ENCODE measurements around the gene CPB2. TPM values are rescaled to one million over a fixed set of nuclear protein-coding genes. Genes with fewer than 3 reads are reported as not detected.

Gene CPB2
- total RNA-seq, 1 experiment from 2014 or later = 0.15 TPM

DNA sequence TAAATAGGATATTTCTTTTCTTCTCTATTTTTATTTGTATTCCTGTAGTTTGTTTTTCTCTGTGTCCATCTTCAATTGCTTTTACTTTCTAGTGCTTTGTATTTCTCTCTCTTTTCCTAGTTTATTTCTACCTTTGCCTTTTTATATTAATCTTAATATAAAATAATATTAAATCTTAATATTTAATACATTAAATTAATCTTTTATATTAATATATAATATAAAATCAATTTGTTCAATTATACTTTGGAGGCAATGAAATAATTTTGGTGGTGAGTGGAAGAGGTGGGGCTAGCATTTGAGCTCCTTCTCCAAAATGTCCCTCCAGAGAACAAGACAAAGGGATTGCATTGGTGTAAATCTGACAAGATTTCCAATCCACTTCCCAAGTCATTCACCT lies 6.3 kb upstream of the CPB2 start:
- no peak overlapping the region for H3K27ac ChIP-seq (ENCODE audit: low read depth, low read length)
- H3K4me3 ChIP-seq (replicated peaks in 1 of 2; ENCODE audit: low read depth in 1 of 2, low read length in 2 of 2) = no peak overlapping the region
- no peaks in the 10 kb centered on the region for H3K79me2 ChIP-seq (ENCODE audit: insufficient read depth, low read length)
- no peak for TF ChIP-seq SP1 (IDR thresholded peaks at IDR 0.05; ENCODE audit: low read depth)
- no peak for TF ChIP-seq POLR2AphosphoS5 (IDR thresholded peaks at IDR 0.05; ENCODE audit: low read depth, low read length)
- H3K9me3 ChIP-seq (ENCODE audit: control insufficient read depth in 1 of 2, insufficient read depth in 1 of 2, low read depth in 1 of 2, low read length in 2 of 2) = no peaks in the 10 kb centered on the region
- RAD21 ChIA-PET (ENCODE audit: low non-redundant PET in 1 of 2, low total read pairs in 2 of 2, uncharacterized antibody in 2 of 2, unreplicated experiment in 2 of 2) = no interaction called here
- intact Hi-C loops (cut with micrococcal nuclease) = no loop called here
- no peaks in the 10 kb centered on the region for H3K36me3 ChIP-seq (ENCODE audit: control insufficient read depth in 1 of 2, insufficient read depth in 2 of 2, low read length in 2 of 2)
- no peaks in the 10 kb centered on the region for H3K9me2 ChIP-seq (ENCODE audit: insufficient read depth)
- CTCF ChIA-PET = no interaction called here
- no peak overlapping the region for H3K4me2 ChIP-seq (ENCODE audit: low read length)
- H4K20me1 ChIP-seq (ENCODE audit: insufficient read depth) = no peaks in the 10 kb centered on the region
- H3K4me1 ChIP-seq (ENCODE audit: control insufficient read depth in 1 of 2, insufficient read depth in 2 of 2, low read length in 2 of 2) = no peaks in the 10 kb centered on the region
- no peaks in the 10 kb centered on the region; the same call in 1 of the 2 replicates for H3K27me3 ChIP-seq (ENCODE audit: insufficient read depth, low read length)
- DNase-seq (ENCODE audit: low read depth, low spot score) (no peak), ATAC-seq (no peak)
- no TSS peak for BruUV-seq (replicated peaks)
- H2AFZ ChIP-seq (ENCODE audit: low read depth, low read length, poor library complexity, severe bottlenecking) = no peak overlapping the region
- POLR2A ChIA-PET = no interaction called here
- no peak overlapping the region for H3K9ac ChIP-seq (ENCODE audit: low read length)

DNA sequence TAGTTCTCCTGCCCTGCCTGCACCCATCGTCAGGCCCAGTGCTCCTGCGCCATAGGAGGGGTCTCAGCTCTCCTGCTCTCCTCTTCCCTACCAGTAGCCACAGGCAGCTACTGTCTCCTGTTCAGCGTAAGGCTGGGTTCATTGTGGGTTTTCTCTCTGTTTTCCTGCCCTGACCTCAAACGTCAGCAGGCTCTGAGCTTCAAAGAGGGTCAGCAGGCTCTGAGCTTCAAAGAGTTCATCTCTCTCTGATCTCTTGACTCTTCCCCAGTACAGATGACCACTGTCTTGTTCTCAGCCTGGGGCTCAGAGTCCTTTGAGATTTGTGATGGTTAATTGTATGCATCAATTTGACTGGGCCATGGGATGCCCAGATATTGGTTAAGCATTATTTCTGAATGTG lies 4.6 kb upstream of the CPB2 start:
- Histone ChIP-seq H3K27me3 (ENCODE audit: insufficient read depth, low read length) (no peaks in the 10 kb centered on the region; the same call in 1 of the 2 replicates), H2AFZ (ENCODE audit: low read depth, low read length, poor library complexity, severe bottlenecking) (no peak overlapping the region), H3K9ac (ENCODE audit: low read length) (no peak overlapping the region), H3K4me1 (ENCODE audit: control insufficient read depth in 1 of 2, insufficient read depth in 2 of 2, low read length in 2 of 2) (no peaks in the 10 kb centered on the region), H3K4me3 (replicated peaks in 1 of 2; ENCODE audit: low read depth in 1 of 2, low read length in 2 of 2) (no peak overlapping the region), H3K9me3 (ENCODE audit: control insufficient read depth in 1 of 2, insufficient read depth in 1 of 2, low read depth in 1 of 2, low read length in 2 of 2) (no peaks in the 10 kb centered on the region), H3K79me2 (ENCODE audit: insufficient read depth, low read length) (no peaks in the 10 kb centered on the region), H4K20me1 (ENCODE audit: insufficient read depth) (no peaks in the 10 kb centered on the region), H3K9me2 (ENCODE audit: insufficient read depth) (no peaks in the 10 kb centered on the region), H3K4me2 (ENCODE audit: low read length) (no peak overlapping the region), H3K27ac (ENCODE audit: low read depth, low read length) (no peak overlapping the region), H3K36me3 (ENCODE audit: control insufficient read depth in 1 of 2, insufficient read depth in 2 of 2, low read length in 2 of 2) (no peaks in the 10 kb centered on the region)
- TF ChIP-seq SP1 (IDR thresholded peaks at IDR 0.05; ENCODE audit: low read depth) (no peak), EGR1 (IDR thresholded peaks at IDR 0.05; ENCODE audit: low read depth) (no peak), CEBPB (IDR thresholded peaks at IDR 0.05; ENCODE audit: low read depth) (no peak), EZH2 (IDR thresholded peaks at IDR 0.05) (no peak), FOSL1 (IDR thresholded peaks at IDR 0.05; ENCODE audit: low read depth) (no peak), ELF1 (IDR thresholded peaks at IDR 0.05; ENCODE audit: borderline replicate concordance, low read depth) (no peak), POLR2AphosphoS5 (IDR thresholded peaks at IDR 0.05; ENCODE audit: low read depth, low read length) (no peak), SIN3A (IDR thresholded peaks at IDR 0.05; ENCODE audit: low read depth) (no peak), CBX3 (IDR thresholded peaks at IDR 0.05; ENCODE audit: low read depth) (no peak)
- TF ChIP-seq, protein P1, sequence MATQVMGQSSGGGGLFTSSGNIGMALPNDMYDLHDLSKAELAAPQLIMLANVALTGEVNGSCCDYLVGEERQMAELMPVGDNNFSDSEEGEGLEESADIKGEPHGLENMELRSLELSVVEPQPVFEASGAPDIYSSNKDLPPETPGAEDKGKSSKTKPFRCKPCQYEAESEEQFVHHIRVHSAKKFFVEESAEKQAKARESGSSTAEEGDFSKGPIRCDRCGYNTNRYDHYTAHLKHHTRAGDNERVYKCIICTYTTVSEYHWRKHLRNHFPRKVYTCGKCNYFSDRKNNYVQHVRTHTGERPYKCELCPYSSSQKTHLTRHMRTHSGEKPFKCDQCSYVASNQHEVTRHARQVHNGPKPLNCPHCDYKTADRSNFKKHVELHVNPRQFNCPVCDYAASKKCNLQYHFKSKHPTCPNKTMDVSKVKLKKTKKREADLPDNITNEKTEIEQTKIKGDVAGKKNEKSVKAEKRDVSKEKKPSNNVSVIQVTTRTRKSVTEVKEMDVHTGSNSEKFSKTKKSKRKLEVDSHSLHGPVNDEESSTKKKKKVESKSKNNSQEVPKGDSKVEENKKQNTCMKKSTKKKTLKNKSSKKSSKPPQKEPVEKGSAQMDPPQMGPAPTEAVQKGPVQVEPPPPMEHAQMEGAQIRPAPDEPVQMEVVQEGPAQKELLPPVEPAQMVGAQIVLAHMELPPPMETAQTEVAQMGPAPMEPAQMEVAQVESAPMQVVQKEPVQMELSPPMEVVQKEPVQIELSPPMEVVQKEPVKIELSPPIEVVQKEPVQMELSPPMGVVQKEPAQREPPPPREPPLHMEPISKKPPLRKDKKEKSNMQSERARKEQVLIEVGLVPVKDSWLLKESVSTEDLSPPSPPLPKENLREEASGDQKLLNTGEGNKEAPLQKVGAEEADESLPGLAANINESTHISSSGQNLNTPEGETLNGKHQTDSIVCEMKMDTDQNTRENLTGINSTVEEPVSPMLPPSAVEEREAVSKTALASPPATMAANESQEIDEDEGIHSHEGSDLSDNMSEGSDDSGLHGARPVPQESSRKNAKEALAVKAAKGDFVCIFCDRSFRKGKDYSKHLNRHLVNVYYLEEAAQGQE (IDR thresholded peaks at IDR 0.05; ENCODE audit: low read depth) = no peak
- TF ChIP-seq, protein P2, sequence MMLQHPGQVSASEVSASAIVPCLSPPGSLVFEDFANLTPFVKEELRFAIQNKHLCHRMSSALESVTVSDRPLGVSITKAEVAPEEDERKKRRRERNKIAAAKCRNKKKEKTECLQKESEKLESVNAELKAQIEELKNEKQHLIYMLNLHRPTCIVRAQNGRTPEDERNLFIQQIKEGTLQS (IDR thresholded peaks at IDR 0.05) = no peak
- TF ChIP-seq, protein P3, sequence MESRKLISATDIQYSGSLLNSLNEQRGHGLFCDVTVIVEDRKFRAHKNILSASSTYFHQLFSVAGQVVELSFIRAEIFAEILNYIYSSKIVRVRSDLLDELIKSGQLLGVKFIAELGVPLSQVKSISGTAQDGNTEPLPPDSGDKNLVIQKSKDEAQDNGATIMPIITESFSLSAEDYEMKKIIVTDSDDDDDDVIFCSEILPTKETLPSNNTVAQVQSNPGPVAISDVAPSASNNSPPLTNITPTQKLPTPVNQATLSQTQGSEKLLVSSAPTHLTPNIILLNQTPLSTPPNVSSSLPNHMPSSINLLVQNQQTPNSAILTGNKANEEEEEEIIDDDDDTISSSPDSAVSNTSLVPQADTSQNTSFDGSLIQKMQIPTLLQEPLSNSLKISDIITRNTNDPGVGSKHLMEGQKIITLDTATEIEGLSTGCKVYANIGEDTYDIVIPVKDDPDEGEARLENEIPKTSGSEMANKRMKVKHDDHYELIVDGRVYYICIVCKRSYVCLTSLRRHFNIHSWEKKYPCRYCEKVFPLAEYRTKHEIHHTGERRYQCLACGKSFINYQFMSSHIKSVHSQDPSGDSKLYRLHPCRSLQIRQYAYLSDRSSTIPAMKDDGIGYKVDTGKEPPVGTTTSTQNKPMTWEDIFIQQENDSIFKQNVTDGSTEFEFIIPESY (IDR thresholded peaks at IDR 0.05; ENCODE audit: extremely low read depth, insufficient replicate concordance, low read length) = no peak
- BruUV-seq (replicated peaks) = no TSS peak
- intact Hi-C loops (cut with micrococcal nuclease) = no loop called here
- DNase-seq (ENCODE audit: low read depth, low spot score) = no peak
- ChIA-PET POLR2A (no interaction called here), CTCF (no interaction called here), RAD21 (ENCODE audit: low non-redundant PET in 1 of 2, low total read pairs in 2 of 2, uncharacterized antibody in 2 of 2, unreplicated experiment in 2 of 2) (no interaction called here)
- ATAC-seq = no peak

All from HCT116 (cell line).